Kidney (tissue), 14 donors: ENCODE measurements around the gene ULK3. TPM values are rescaled to one million over a fixed set of nuclear protein-coding genes. Genes with fewer than 3 reads are reported as not detected.

Experiments
- DNase-seq, 5 donors: peaks; one replicate each; pipeline ENCODE4 v3.0.0-alpha.2; 2013 to 2020
- FAIRE-seq: peaks from 2 replicates; lab custom pipeline; 2012; peaks lifted over from hg19 to GRCh38; lab: Jason Lieb, UNC
- H3K27ac ChIP-seq, 2 donors: one replicate each; pipeline ENCODE4 v1.7.0; 2013; ENCODE audit warnings: low read depth in 2 of 2, low read length in 2 of 2, inconsistent platforms in 1 of 2
- H3K27me3 ChIP-seq: one replicate; pipeline ENCODE4 v1.7.1; 2013; ENCODE audit warnings: low read length, inconsistent platforms; ENCODE audit not compliant: control insufficient read depth, insufficient read depth
- H3K36me3 ChIP-seq, 3 donors: one replicate each; pipeline versions ENCODE4 v1.7.0 to v1.7.1; 2013; ENCODE audit warnings: low read length in 3 of 3, control low read depth in 1 of 3, inconsistent platforms in 1 of 3; ENCODE audit not compliant: insufficient read depth in 3 of 3, control insufficient read depth in 2 of 3
- H3K4me1 ChIP-seq, 3 donors: one replicate each; pipeline versions ENCODE4 v1.7.0 to v1.7.1; 2013; ENCODE audit warnings: low read length in 3 of 3, inconsistent platforms in 1 of 3, low read depth in 1 of 3; ENCODE audit not compliant: control insufficient read depth in 2 of 3, insufficient read depth in 2 of 3
- H3K4me3 ChIP-seq, 3 donors: one replicate each; pipeline versions ENCODE4 v1.7.0 to v1.8.1; 2013; ENCODE audit warnings: low read length in 3 of 3, control low read depth in 1 of 3, inconsistent platforms in 1 of 3
- H3K9ac ChIP-seq, 3 donors: one replicate each; pipeline versions ENCODE4 v1.7.0 to v1.7.1; 2013; ENCODE audit warnings: low read length in 3 of 3, control low read depth in 1 of 3, inconsistent platforms in 1 of 3
- H3K9me3 ChIP-seq, 3 donors: one replicate each; pipeline versions ENCODE4 v1.7.0 to v1.7.1; 2013; ENCODE audit warnings: low read length in 3 of 3, control low read depth in 1 of 3, inconsistent platforms in 1 of 3; ENCODE audit not compliant: control insufficient read depth in 2 of 3, insufficient read depth in 1 of 3
- intact Hi-C: fragments of 100-400 bp; cut with DNase I; formaldehyde crosslinking; loops from one replicate; pipeline ENCODE4 v1.11.1; 2022
- polyA plus RNA-seq: library from polyadenylated mRNA; stranded (reverse); fragments of 350-450 nt; fragmentation: Illumina TruSeq; extraction: RNeasy Lipid Tissue Mini Kit (QIAGEN cat#74804); gene quantifications from one replicate; pipeline ENCODE4 v1.2.3, GENCODE V29; 2014; ENCODE audit warnings: low read depth, low replicate concordance; ENCODE audit not compliant: insufficient read depth
- total RNA-seq: library from RNA; stranded (reverse); fragmentation: NEBNext Ultra II Directional; extraction: Animal tissue kit (Norgen Biotek cat#: 25700); gene quantifications from one replicate; pipeline ENCODE4 v1.2.1, GENCODE V29; 2021
- TF ChIP-seq, protein P1 (sequence below): IDR thresholded peaks from 3 replicates; pipeline ENCODE4 v1.5.1; 2012; ENCODE audit warnings: mild to moderate bottlenecking, moderate library complexity, borderline replicate concordance; ENCODE audit not compliant: insufficient read depth; ENCODE audit errors: extremely low read depth
- donor health status: control.
- donor health status: control.
- donor health status: control.
- donor health status: control.
- donor health status: control.
- donor health status: DM: yes; HTN: yes; CAD: no.
- donor health status: Normal renal cell carcinoma (clear cell type).

Gene ULK3
- total and polyA plus RNA-seq, 2 donors from 2014 or later, result 34.5 to 36.1 TPM

DNA sequence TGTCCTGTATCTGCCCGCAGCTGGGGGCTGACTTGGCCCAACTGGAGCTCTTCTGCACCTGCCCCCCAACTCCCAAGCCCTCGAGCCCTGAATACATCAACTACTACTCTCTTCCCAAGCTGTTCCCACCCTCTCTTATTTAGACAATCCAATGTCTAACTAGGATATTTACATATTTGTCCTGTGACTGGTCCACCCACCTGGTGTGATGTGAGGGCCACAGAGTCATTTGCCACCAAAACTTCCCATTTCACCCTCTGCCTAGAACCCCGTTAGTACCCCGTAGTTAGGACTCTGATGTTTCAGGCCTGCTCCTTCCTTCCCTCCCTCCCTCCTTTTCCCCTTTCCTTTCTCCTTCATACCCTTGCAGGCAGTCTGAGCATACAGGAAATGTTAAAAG is 10.1 kb downstream of the ULK3 start:
- no peaks in the 10 kb centered on the region for H3K4me1 ChIP-seq
- no peak overlapping the region for H3K9ac ChIP-seq
- H3K36me3 ChIP-seq, result peaks cover 0 to 2% (median 0%) of the 10 kb centered on the region in 3 donors
- TF ChIP-seq, protein P1, sequence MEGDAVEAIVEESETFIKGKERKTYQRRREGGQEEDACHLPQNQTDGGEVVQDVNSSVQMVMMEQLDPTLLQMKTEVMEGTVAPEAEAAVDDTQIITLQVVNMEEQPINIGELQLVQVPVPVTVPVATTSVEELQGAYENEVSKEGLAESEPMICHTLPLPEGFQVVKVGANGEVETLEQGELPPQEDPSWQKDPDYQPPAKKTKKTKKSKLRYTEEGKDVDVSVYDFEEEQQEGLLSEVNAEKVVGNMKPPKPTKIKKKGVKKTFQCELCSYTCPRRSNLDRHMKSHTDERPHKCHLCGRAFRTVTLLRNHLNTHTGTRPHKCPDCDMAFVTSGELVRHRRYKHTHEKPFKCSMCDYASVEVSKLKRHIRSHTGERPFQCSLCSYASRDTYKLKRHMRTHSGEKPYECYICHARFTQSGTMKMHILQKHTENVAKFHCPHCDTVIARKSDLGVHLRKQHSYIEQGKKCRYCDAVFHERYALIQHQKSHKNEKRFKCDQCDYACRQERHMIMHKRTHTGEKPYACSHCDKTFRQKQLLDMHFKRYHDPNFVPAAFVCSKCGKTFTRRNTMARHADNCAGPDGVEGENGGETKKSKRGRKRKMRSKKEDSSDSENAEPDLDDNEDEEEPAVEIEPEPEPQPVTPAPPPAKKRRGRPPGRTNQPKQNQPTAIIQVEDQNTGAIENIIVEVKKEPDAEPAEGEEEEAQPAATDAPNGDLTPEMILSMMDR, result no peak
- DNase-seq, result no peak
- no peak overlapping the region for H3K27ac ChIP-seq
- FAIRE-seq, result no peak
- intact Hi-C loops, result no loop called here
- no peak overlapping the region for H3K4me3 ChIP-seq
- peaks cover under 1% of the 10 kb centered on the region for H3K27me3 ChIP-seq
- no peaks in the 10 kb centered on the region for H3K9me3 ChIP-seq

DNA sequence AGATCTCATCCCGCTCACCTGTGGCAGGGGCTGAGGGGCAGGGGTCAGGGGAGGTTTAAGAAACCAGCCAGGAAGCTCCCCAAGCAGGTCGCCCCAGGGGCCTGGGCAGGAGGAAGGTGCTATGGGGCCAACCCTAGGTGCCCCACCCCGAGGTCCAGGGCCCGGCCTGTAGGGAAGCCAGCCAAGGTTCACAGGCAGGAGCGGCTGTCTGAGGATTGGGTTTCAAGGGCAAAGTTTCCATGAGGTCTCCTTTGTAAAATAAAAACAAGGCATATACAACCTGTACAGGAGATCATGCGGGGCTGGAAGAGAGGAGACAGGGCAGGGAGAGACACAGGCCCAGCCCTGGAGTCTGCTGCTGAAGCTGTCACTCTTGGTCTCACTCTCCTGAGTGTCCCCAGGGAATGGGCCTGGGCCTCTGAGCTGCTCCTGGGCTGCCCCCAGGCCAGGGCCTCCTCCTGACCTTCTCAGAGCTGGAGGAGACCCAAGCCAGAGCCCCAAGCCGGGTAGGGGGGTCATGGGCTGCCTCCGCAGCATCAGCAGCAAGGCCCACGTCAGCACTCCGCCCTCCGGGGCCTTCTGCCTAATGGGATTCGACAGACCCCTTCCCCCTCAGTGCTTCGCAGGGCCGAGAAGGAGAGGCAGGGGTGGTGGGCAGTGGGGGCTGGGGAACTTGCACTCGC is 11.0 kb downstream of the ULK3 start:
- no peak overlapping the region for H3K9ac ChIP-seq
- peaks cover 0 to 2% (median 0%) of the 10 kb centered on the region in 3 donors for H3K36me3 ChIP-seq
- H3K9me3 ChIP-seq, result no peaks in the 10 kb centered on the region
- H3K27me3 ChIP-seq, result peaks cover 4% of the 10 kb centered on the region
- no peak overlapping the region for H3K27ac ChIP-seq
- DNase-seq, result no peak
- TF ChIP-seq, protein P1, result no peak
- H3K4me3 ChIP-seq, result no peak overlapping the region
- intact Hi-C loops, result no loop called here
- no peaks in the 10 kb centered on the region for H3K4me1 ChIP-seq
- no peak for FAIRE-seq

DNA sequence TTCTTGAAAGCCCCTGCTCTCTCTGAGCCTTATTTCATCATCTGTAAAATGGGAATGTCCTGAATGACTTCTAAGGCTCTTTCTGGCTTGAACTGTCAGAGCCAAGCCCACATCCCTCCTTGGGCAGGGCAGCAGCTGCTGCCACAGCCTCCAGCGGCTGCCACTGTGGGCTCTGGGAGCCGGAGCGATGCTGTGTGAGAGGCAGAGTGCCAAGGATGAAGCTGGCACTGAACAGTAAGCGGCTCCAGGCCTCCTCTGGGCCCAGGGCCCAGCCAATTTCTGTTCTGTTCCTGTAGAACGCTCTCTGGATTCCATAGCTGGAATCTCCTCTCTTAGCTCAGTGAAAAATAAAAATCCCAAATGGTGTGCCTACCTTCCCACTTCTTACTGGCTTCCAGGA is 12.1 kb downstream of the ULK3 start:
- FAIRE-seq, result no peak
- Histone ChIP-seq H3K27me3 (peaks cover 4% of the 10 kb centered on the region), H3K4me1 (no peaks in the 10 kb centered on the region), H3K4me3 (no peak overlapping the region), H3K27ac (no peak overlapping the region), H3K9me3 (no peaks in the 10 kb centered on the region), H3K9ac (no peak overlapping the region), H3K36me3 (peaks cover 0 to 2% (median 0%) of the 10 kb centered on the region in 3 donors)
- no peak for DNase-seq
- intact Hi-C loops, result no loop called here
- TF ChIP-seq, protein P1, result no peak

DNA sequence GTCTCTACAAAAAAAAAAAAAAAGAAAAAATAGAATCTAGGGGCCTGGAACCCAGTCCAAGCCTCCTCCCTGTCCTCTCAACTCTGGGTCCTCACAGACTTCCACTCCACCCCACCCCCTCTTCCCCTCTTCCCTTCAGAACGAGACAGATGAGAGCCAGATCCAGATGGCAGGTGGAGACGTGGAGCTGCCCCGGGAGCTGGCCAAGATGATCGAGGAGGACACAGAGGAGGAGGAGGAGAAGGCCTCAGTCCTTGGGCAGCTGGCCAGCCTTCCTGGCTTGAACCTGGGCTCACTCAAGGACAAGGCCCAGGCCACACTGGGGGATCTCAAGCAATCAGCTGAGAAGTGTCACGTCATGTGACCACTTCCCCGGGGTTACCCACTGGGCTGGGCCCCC is 13.0 kb downstream of the ULK3 start:
- intact Hi-C loops, result no loop called here
- FAIRE-seq, result no peak
- Histone ChIP-seq H3K36me3 (no peaks in the 10 kb centered on the region), H3K9me3 (no peaks in the 10 kb centered on the region), H3K9ac (no peak overlapping the region), H3K27me3 (peaks cover 4% of the 10 kb centered on the region), H3K4me3 (no peak overlapping the region), H3K27ac (no peak overlapping the region), H3K4me1 (no peaks in the 10 kb centered on the region)
- TF ChIP-seq, protein P1, result no peak
- DNase-seq, result no peak
